Measurements from ENCODE around the gene TMEM260. TPM values are rescaled to one million over a fixed set of nuclear protein-coding genes. Genes with fewer than 3 reads are reported as not detected.
"Not testable (repeated sequence)": the region's sequence is repeated elsewhere in the genome, so short reads cannot be mapped to it uniquely, and the experiment has no call there.

The TMEM260 gene
- total RNA-seq, 1 experiment from 2014 or later: 20.1 TPM

DNA sequence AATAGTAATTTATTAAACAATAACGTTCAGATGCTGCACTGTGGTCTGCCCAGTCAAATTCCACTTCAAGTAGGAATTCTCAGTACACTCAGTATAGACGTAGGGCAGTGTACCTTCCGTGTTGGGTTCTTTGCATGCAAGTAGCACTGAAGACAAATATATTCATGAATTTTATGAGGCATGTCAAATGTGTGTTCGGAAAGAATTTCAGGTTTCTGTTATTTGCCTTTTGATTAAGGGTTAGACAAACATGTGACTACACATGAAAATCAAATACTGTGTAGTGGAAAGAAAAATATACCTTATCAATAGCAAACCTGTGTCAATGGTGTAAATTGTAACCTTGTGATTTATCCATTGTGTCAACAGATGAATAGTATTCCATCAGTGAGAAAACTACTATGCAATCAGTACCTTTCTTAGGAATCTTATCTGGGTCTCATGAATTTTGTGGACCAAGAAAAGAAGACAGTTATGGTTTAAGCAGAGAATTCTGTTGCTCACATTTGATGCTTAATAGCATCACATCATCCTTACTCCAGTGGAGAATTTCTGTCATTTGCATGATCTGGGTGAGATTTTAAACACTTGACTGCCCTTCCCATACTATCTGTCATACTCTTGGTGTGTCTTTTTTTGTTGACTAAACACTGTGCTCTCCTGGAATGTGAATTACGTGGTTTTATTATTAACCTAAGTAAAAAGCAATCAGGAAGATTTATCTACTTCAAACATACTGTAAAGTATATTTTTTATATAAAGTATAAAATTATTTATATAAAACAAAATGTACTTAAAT is 13.3 kb downstream of the TMEM260 start:
- in situ Hi-C loops (cut with HindIII; ENCODE audit: low sequenced_read_pairs): no loop called here
- no peak for DNase-seq (ENCODE audit: low spot score)

GRCh38 chr14:56594428-56594827 is 14.8 kb downstream of the TMEM260 start:
- in situ Hi-C loops (cut with HindIII; ENCODE audit: low sequenced_read_pairs): no loop called here
- no peak for DNase-seq (ENCODE audit: low spot score)

DNA sequence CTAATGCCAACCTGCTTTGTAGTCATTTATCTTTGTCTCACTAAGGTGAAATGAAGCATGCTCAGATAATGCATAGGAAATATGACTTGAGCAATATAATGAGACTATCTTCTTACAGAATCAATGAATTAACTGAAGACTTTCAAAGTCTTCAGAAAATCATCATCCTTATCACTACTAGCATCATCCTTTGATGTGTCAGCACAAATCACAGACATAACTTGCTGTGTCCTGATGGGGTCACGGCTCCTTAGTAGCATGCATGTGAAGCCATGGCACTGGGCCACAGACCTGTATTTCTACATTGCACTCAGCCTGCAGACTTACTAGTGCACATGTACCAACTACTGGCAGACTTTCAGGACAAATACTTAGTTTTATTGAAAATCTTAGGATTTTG is 18.9 kb downstream of the TMEM260 start:
- in situ Hi-C loops (cut with HindIII; ENCODE audit: low sequenced_read_pairs): no loop called here
- DNase-seq (ENCODE audit: low spot score): no peak

DNA sequence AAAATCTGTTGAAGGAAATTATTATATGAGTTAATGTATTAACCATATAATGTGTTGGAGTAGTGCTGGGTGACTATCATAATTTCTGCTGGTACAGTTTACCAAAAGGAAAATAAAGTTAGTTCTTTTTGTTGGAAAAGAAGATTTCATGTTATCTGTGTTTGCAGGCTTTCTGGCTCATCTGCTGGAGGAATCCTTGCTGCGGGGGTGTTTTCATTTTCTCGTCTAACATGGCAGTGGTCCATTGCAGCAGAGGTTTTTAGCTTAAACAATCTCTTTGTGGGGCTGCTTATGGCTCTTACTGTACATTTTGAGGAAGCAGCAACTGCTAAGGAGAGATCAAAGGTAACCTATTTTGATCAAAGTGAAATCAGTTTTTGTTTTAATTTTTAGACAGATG is 24.1 kb downstream of the TMEM260 start:
- DNase-seq (ENCODE audit: low spot score): no peak
- in situ Hi-C loops (cut with HindIII; ENCODE audit: low sequenced_read_pairs): no loop called here

DNA sequence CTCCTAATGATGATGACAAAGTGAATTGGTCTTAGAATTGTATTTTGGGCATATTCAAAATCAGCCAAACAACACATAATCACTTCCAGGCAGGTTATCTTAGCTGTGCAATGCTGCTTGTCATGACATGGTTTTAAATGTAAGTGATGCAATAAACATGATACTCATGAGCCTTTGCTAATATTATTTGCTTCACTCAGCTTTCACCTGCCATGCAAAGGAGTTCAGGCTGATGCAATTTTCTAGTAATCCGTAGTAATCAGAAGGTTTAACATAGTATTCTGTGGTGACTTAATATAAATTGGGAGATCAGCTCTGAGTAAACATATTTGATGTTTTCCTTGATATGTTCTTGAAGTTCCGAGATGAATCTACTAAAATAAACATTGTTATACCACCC is 29.1 kb downstream of the TMEM260 start:
- in situ Hi-C loops (cut with HindIII; ENCODE audit: low sequenced_read_pairs): no loop called here

DNA sequence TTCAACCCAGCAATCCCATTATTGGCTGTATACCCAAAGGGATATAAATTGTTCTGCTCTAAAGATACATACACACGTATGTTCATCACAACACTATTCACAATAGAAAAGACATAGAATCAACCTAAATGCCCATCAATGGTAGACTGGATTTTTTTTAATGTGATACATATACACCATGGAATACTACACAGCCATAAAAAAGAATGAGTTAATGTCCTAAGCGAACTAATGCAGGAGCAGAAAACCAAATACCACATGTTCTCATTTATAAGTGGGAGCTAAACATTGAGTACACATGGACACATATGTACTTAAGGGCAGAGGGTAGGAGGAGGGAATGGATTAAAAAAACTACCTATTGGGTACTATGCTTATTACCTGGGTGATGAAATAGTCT is 32.1 kb downstream of the TMEM260 start:
- DNase-seq (ENCODE audit: low spot score); in situ Hi-C loops (cut with HindIII; ENCODE audit: low sequenced_read_pairs): not testable (repeated sequence)

More for the DNA sequence above, 29.1 kb downstream of the TMEM260 start:
- DNase-seq (ENCODE audit: low spot score): no peak

DNA sequence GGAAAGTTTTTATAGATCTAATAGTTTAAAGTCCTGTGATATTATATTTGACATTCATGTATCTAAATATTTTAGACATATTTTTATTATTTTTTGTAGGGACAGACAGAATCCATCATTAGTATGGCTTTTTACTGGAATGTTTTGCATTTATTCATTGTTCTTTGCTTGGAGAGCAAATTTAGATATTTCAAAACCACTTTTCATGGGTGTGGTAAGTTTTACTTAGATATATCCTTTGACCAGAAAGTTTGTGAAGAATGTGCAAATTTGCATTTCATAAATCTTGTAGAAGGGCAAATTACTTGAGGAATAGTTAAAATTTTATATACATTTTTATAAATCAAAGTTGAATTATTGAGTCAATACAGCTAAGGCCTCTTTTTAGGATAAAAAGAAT is 37.5 kb downstream of the TMEM260 start:
- in situ Hi-C loops (cut with HindIII; ENCODE audit: low sequenced_read_pairs): no loop called here

GRCh38 chr14:56630707-56631106 is 51.1 kb downstream of the TMEM260 start:
- no peak for DNase-seq (ENCODE audit: low spot score)
- in situ Hi-C loops (cut with HindIII; ENCODE audit: low sequenced_read_pairs): no loop called here

More for the DNA sequence above, 37.5 kb downstream of the TMEM260 start:
- no peak for DNase-seq (ENCODE audit: low spot score)

DNA sequence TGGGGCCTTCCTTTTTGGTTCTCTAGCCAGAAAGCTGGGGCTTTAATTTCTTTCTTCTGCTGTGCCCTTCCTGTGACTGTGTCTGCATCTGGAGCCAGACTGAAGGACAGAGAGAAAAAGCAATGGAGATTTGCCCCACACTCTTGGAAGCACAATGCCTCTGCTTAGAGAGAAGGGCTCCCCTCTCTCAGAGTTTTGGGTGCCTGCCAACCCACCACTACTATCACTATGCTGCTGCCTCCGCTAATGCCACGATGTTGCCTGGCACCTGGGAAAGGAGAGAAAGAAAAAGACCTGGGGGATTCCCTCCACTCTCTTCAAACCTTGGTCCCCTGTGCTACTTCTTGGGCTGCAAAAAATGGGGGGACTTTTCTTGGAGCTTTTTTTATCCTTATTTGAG is 52.6 kb downstream of the TMEM260 start:
- DNase-seq (ENCODE audit: low spot score): no peak
- in situ Hi-C loops (cut with HindIII; ENCODE audit: low sequenced_read_pairs): no loop called here

- DNase-seq (ENCODE audit: low spot score): no peak
- in situ Hi-C loops (cut with HindIII; ENCODE audit: low sequenced_read_pairs): no loop called here
These were observed 53.9 kb downstream of the TMEM260 start for GRCh38 chr14:56633544-56633943.

GRCh38 chr14:56635041-56635440 is 55.4 kb downstream of the TMEM260 start:
- DNase-seq (ENCODE audit: low spot score): no peak
- in situ Hi-C loops (cut with HindIII; ENCODE audit: low sequenced_read_pairs): no loop called here

DNA sequence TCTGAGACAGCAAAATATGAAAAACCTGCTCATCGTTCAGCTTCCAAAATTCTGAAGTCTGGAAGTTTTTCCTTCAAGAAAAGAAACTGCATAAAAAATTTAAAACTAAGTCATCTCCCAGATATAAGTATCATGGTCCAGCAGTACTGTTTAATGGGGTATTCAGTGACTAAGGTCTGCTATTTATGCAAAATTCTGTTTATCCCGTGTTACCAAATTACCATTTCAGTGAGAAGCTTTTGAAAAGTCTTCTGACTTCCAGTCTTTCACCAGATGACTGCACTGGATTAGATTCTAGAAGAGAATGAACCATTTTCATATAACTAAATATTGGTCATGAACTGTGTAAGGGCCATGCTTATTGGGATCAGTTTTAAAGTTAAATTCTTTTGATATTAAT is 67.9 kb downstream of the TMEM260 start:
- no peak for DNase-seq (ENCODE audit: low spot score)
- in situ Hi-C loops (cut with HindIII; ENCODE audit: low sequenced_read_pairs): no loop called here

- in situ Hi-C loops (cut with HindIII; ENCODE audit: low sequenced_read_pairs): no loop called here
- no peak for DNase-seq (ENCODE audit: low spot score)
These were observed 69.1 kb downstream of the TMEM260 start for GRCh38 chr14:56648508-56649301.

GRCh38 chr14:56649382-56649781 is 69.8 kb downstream of the TMEM260 start:
- DNase-seq (ENCODE audit: low spot score): no peak
- in situ Hi-C loops (cut with HindIII; ENCODE audit: low sequenced_read_pairs): no loop called here

- in situ Hi-C loops (cut with HindIII; ENCODE audit: low sequenced_read_pairs): no loop called here
These were observed 70.5 kb downstream of the TMEM260 start for GRCh38 chr14:56650048-56650447.

DNA sequence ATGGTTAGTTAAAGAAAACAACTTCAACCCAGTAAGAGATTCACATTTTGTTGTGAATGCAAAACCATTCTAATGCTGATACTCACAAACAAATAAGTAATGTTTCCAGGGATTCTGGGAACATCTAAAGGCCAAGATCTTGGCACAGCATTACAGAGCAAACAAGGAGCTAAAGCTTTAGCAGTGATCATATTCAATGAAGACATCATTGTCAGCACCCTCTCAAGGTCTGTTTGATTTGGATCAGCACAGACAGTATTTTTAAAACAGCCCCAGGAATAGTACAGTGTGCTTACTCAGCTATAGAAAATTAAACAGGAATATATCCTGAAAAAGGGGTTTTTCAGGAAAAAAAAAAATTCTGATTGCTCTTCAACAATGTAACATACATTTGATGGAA is 71.4 kb downstream of the TMEM260 start:
- no peak for DNase-seq (ENCODE audit: low spot score)
- in situ Hi-C loops (cut with HindIII; ENCODE audit: low sequenced_read_pairs): no loop called here

More at GRCh38 chr14:56650048-56650447, 70.5 kb downstream of the TMEM260 start:
- DNase-seq (ENCODE audit: low spot score): peak; percentile 33

DNA sequence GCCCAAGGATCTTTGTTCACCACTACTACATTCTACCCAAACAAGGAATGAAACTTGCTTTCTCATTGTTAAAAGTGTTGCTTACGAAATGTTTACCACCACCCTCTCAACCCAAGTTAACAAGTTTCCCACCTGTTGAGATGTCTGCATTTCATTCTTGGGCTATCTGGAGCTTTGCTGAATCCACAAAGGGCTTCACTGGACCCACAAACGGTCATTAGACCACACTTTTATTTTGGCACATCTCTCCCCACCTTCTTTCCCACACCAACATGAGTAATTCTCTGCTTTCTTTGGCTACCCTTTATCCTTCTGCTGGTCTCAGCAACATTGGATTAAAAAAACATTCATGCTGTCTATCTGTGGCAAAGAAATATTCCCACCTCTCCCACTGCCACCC is 78.0 kb downstream of the TMEM260 start:
- no peak for DNase-seq (ENCODE audit: low spot score)
- in situ Hi-C loops (cut with HindIII; ENCODE audit: low sequenced_read_pairs): no loop called here

DNA sequence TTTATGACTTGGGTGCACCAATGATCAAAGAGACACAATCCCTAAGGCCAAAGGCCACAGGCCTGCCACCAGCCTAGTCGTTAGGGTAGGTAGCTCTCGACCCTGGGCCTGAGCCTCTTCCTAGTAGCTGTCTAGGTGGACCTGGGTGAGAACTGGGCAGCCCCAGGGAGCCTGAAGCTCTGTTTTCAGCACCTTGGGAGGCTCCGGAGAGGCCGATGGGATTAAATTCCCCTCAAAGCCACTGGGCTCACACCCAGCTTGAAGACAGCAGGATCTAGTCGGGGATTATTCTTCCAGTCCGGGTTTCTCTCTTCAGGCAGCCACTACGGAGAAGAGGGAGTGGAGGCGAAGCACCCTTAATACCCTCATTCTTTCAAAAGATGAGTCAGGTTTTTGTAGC is 79.8 kb downstream of the TMEM260 start:
- in situ Hi-C loops (cut with HindIII; ENCODE audit: low sequenced_read_pairs): no loop called here
- DNase-seq (ENCODE audit: low spot score): no peak

DNA sequence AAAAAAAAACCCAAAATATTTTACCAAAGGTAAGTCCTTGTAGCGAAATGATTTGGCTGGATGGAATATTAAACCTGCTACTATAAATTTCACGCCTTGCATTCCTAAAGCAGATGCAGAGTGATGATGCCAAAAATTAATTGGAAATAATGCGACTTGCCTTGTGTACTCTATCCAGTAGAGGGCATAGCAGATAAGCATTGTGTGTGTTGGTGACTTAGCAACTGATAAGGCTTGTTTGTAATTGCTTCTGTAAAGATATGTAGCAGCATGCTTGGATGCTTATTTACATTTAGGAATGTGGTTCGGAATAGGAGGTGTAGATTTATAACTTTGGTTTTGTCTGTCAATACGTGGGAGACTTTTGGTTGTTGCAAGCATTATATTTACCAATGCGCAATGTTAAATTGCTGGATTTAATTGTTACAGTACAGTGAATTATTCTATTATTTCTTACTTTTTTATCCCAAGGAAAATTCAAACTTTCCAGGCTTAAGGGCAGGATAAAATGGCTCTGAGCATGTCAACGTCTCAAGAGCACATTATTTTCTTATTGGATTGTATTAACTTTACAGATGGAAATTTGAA is 80.5 kb downstream of the TMEM260 start:
- in situ Hi-C loops (cut with HindIII; ENCODE audit: low sequenced_read_pairs): no loop called here
- DNase-seq (ENCODE audit: low spot score): peak; percentile 87
